Measurements from ENCODE around the gene RASL10A.

- TF ChIP-seq EZH2 (IDR thresholded peaks at IDR 0.05): no peak
- TF ChIP-seq POLR2AphosphoS5 (IDR thresholded peaks at IDR 0.05; ENCODE audit: borderline replicate concordance, low read depth, low read length): no peak
Measured at GRCh38 chr22:29353286-29353685, 37.8 kb upstream of the RASL10A start.

Data from SK-N-MC (cell line).